NCI-H510A (cell line): ENCODE measurements around the gene DPP7.
A peak's percentile ranks its signal among the peaks of the same experiment; 100 is the strongest.

Experiments
- DNase-seq: peaks from one replicate; lab custom pipeline; 2025; lab: John Stamatoyannopoulos, UW

The DPP7 gene

DNA sequence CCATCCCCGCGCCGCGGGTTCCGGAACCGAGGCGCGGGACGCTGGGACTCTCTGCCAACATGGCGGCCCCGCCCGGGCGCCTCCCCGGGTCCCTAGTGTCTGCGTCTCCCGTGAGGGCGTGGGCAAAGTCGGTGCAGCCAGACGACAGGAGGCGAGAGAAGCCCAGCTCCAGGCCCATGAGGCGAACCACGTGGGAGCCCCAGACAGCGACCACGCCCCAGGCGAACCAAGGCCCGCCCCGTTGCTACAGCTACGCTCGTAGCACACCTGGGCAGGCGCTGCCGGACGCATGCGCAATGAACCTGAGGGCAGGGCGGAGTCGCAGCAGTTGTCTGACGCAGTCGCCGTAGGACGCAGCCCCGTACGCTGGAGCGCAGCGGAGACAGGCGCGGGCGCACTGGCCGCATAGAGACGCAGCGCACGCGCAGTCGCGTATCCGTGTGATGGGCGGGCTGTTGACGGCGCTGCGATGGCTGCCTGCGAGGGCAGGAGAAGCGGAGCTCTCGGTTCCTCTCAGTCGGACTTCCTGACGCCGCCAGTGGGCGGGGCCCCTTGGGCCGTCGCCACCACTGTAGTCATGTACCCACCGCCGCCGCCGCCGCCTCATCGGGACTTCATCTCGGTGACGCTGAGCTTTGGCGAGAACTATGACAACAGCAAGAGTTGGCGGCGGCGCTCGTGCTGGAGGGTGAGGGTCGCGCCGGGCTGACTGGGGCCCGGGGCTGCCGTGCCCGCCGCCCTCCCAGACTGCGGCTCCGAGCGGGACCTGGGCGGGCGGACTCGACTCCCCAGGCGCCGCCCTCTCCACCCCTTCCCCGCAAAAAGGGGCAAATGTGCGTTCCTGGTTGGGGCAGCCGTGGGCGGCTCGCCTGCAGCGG lies 27.8 kb downstream of the DPP7 start, which contains the start of gene MAN1B1:
Gene MAN1B1 (plus strand): TSS at position 455 of the 878 bp plus-strand sequence. CDS start 15 bp downstream, at position 470.
- DNase-seq: peak; percentile 96

DNA sequence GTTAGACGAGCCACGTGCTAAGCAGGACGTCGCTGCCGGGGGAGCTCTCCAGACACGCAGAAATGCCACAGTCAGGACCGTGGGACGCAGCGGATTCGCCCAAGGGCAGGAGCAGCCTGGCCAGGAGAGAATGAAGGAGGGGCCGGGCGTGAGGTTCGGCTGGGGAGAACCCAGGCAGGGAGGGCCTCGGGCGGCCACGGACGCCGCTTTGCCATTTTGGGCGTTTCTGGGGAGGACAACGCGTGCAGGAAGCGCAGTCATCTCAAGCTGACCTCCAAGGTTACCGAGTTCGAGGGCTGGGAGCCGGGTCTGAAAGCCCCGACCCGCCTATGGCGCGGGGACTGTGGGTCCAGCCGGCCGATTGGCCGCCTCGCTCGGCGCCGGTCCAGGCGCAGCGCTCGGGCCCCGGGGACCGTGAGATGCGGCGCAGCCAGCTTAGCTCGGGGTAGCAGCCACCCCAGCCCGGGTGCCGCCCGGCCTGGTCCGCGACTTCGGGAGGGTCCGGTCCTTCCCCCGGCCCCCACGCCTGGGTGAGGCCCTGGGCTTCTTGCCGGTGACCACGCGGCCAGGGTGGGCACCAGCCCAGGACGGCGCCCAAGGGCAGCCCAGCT lies 28.5 kb downstream of the DPP7 start:
- no peak for DNase-seq

DNA sequence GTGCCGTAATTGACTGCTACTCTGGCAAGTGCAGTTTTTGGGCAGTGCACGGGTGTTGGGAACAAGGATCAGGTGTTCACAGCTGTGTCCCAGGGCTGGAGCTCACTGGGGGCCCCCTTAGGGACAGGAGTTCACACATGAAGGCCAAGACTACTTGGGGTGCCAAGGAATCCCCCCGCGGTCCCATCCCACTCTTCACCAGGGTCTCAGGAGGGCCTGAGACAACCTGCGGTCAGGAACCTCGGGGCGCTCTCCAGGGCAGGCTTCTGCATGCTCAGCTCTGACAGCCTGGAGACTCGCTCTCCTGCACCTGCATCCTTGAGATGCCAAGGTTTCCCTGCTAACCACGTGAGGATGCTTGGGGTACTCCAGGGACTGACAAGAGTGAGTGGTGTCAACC lies 30.0 kb downstream of the DPP7 start:
- DNase-seq: no peak

DNA sequence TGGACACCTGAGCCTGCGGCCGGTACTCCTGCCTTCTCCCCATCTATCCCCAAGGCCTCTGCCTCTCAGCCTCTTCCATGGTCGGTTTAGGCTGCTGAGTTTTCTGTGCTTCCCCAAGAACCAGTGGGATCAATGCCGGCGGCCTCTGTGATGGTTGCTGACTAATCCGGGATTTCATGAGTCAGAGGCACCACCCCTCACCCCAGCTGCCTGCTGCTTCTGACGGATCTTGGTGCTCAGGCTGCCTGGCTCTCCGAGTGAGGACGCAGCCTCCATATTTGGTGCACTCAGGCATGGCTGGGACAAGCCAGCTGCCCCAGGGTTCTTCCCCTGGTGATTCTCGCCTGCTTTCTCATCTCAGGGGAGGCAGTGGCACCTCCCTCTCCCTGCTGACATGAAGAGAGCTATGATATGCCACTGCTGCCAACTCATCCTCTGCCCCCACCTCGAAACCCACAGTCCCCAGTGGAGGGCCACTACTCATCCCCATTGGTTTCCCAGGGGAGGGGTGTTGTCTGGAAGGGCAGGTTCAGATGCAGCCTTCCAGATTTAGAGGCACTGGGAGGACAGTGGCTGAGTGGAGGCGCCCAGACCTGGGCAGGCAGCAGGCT lies 31.0 kb downstream of the DPP7 start:
- no peak for DNase-seq

DNA sequence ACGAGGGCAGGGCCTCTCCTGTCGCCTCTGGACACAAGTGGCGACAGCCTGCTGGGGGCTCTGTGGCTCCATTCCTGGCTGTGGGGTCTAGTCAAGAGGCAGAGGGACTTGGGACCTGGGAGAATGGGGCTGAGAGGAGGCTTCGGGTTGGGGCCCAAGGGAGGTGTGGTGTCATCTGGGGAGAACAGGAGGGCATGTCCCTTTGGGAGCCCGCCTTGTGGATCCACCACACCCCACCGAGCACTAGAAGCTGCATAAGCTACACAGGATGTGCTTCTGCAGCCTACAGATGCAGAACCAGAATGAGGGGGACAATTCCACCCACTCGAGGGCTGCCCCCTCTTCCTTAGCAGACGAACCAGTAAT lies 31.6 kb downstream of the DPP7 start:
- no peak for DNase-seq

DNA sequence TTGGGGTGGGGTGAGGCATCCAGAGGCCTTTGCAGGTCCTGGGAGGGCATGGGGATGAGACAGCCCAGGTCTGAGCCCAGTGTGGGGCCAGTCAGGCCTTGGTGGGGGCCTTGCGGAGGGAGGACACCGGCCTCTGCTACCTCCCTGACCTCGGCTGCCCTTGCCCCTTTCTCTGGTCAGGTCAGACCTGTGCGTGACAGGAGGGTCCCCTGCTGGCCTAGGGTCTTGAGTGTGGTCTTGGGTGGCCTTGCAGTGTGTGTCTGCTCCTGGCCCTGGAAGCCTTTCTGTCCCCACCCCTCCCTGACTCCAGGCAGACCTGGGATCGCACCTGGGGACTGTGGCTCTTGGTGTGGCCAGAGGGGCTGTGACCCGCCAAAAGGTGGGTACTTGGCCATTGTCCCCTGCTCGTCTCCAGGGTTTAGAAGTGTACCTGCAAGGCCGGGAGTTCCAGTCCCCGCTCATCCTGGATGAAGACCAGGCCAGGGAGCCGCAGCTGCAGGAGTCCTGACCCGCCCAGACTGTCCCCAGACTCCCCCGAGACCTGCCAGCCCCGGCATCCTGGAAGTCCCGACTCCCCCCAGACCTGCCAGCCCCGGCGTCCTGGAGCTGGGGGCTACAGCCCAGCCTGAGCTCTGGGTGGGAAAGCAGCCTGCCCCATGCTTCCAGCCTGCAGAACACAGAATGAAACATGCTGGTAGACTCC lies 32.2 kb downstream of the DPP7 start:
- DNase-seq: no peak

DNA sequence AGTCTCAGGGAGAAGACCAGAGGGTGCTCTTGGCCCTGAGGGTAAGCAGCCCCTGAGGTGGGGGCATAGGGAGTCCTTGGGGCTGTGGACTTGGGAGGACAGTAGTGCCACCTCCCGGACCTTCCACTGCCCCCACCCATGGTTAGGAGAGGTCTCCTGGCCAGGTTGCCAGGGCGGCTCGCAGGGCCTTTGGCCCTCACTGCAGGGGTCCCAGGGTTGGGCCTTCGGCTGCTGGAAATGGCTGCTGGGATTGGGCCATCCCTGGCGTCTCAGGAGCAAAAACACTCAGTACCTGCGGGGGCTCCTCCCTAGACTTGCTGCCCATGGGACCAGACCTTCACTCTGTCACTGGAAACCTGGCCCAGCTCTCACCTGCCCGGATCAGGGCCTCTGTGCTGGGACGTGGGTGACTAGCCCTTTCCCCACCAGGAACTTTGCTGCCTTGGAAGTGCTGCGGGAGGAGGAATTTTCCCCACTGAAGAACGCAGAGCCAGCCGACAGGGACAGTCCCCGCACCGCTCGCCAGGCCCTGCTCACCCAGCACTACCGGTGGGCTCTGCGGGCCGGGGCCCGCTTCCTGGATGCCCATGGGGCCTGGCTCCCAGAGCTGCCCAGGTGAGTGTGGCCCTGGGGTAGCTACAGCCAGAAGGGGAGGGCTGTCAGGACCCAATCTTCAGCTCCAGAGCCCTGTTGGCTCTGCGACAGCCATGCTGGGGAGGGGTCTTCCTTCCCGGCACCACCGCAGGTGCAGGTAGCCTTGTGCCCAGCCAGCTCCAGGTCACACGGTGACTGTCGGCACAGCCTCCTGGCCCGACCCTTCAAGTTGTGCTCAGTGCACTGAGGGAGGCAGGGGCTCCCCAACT lies 34.0 kb downstream of the DPP7 start:
- no peak for DNase-seq

DNA sequence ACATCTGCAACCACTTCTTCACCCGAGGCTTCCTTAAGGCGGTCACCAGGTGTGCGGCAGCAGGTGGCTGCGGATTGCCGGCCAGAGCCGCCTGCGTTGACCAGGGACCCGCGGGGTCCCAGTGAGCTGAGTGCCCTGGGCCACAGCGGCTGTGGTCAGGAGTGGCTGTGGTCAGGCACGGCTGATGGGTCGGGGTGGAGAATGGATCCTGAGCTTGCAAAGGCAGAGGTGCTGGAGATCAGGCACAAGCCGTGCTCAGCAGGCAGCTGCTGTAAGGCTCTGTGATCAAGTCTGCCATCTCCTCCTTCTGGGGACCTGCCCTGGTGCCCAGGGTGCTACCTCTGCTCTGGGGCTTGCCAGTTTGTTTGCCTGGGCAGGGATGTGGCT lies 35.1 kb downstream of the DPP7 start:
- no peak for DNase-seq

DNA sequence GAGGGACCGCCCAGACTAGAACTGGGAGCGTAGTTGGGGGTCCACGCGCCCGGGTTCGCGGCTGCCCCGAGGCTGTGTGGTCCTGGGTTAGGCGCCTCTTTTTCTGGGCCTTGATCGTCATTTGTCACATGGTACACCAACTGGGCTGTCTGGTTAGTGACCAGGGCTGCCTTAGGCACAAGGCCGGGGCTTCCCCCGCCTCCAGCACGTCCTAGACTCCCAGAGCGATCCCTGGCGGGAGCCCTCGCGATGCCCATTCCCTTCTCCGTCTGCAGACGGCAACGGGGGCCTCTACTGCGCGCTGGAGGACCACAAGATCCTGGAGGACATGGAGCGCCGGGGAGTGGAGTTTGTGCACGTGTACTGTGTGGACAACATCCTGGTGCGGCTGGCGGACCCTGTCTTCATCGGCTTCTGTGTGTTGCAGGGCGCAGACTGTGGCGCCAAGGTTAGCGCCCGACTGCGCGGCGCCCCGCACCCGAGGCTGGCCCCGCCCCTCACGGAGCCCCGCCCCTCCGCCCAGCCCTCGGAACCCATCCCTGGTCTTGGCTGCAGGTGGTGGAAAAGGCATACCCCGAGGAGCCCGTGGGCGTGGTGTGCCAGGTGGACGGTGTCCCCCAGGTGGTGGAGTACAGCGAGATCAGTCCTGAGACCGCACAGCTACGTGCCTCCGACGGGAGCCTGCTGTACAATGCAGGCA lies 35.7 kb downstream of the DPP7 start:
- DNase-seq: no peak

DNA sequence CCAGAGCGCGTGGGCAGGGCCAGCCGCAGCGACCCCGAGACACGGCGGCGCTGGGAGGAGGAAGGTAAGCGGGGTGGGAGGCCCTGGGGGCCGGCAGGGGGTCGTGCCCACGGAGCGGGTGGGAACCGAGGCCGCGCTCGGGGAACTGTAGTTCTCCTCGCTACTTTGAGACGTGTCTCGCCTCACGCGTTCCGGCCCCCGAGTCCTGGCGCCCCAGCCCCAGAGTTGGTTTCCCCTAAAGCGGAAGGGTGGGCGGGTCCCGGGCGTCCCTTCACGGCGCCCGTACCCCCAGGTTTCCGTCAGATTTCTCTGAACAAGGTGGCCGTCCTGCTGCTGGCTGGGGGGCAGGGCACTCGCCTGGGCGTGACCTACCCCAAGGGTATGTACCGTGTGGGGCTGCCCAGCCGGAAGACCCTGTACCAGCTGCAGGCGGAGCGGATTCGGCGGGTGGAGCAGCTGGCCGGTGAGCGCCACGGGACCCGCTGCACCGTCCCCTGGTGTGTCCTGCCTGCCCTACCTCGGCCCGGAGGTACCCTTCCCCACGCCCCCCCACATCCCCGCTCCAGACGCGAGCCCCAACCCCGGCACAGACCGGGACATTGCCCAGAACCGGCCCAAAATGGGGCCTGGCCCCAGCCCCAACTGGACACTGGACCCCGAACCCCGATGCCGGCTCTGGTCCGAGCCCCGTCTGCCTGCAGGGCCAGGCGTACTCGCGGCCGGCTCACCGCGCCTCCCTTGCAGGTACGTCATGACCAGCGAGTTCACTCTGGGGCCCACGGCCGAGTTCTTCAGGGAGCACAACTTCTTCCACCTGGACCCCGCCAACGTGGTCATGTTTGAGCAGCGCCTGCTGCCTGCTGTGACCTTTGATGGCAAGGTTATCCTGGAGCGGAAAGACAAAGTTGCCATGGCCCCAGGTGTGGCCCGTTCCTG lies 36.5 kb downstream of the DPP7 start:
- DNase-seq: no peak

DNA sequence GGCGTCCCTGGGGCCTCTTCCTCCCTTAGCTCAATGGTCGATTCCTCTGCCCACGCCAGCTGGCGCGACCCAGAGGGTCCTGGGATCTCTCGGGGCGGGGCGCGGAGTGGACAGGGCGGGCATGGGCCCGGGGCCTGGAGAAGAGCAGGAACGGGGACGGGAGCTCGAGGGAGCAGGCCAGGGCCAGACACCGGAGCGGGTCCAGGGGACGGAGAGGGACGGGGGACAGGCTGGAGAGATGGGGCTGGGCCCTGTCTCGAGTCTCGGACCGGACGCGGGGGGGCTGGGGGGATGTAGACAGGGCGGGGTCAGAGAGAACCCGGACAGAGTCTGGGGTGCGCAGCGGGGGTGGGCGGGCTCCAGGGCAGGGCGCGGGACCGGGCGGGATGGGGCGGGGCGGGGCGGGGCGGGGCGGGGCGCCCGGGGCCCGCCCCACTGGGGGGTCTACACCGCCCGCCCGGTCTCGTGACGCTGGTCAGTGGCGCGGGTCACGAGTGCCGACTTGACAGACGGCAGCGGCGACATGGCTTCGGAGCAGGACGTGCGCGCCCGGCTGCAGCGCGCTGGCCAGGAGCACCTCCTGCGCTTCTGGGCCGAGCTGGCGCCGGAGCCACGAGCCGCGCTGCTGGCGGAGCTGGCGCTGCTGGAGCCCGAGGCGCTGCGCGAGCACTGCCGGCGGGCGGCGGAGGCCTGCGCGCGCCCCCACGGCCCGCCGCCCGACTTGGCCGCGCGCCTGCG lies 37.4 kb downstream of the DPP7 start, which contains the start of gene UAP1L1:
Gene UAP1L1 (plus strand): TSS at position 508 of the 738 bp plus-strand sequence. CDS start 16 bp downstream, at position 524.
- no peak for DNase-seq

DNA sequence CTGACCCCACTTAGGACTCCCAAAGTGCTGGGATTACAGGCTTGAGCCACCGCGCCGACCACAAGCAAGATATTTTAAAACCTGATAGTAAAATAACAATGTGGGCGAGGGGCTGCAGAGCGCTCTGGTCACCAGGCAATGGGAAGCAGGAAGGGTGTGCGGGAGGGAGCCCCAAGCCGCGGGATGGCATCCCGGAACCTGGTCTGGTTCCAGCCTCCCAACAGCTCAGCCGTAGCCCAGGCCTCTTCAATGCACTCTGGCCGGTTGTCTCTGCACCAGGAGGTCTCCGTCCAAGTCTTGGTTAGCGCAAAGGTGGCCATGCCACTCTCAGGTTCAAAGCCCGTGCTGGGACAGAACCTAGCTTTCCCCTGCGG lies 37.9 kb downstream of the DPP7 start:
- no peak for DNase-seq

DNA sequence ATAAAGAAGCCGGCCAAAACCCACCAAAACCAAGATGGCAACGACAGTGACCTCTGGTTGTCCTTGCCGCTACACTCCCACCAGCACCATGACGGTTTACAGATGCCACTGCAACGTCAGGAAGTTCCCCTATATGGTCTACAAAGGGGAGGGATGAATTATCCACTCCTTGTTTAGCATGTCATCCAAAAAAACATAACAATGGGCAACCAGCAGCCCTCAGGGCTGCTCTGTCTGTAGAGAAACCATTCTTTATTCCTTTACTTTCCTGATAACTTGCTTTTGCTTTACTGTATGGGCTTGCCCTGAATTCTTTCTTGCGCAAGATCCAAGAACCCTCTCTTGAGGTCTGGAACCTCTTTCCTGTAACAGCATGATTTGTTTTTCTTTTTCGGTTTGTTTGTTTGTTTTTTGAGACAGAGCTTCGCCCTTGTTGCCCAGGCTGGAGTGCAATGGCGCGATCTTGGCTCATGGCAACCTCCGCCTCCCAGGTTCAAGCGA lies 39.2 kb downstream of the DPP7 start:
- no peak for DNase-seq

DNA sequence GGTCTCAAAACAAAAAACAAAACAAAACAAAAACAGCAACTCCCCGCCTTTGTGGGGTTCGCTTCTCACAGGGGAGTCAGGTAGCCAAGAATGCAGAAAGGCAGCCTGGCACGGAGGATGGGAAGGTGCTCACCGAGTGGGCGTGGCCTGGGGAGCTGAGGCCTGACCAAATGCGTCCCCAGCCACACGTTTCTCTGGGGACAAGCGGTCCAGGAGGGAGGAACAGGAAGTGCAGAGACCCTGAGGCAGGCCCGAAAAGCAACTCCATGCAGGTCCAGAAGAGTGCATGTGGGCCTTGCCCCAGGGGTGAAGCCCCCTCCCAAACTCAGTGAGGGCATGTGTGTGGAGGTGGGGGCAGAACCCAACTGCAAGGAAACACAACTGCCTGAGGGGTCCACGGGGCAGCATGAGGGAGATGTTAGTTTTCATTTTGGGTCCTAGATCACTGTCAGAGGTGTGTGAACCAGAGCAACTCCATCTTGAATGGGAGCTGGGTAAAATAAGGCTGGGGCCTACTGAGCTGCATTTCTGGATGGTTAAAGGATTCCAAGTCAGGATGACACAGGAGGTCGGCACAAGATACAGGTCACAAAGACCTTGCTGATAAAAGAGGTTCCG lies 39.8 kb downstream of the DPP7 start:
- DNase-seq: no peak

DNA sequence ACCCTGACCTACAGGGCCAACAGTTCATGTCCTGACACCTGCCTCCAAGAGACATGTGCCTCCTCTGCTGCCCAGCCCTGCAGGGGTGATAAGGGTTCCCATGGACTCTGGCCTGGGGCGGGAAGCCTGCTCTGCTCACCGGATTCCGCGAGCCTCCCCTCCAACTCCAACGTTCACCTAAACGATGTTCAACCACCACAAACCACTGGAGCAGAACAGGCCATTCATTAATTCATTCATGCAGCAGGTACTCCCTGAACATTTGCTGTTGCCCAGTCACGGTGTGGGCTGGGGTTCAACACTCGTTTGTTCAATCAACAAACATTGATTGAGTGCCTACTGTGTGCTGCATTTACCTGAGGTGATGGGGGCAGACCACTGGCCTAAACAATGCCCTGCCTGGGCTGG lies 40.5 kb downstream of the DPP7 start:
- DNase-seq: no peak

DNA sequence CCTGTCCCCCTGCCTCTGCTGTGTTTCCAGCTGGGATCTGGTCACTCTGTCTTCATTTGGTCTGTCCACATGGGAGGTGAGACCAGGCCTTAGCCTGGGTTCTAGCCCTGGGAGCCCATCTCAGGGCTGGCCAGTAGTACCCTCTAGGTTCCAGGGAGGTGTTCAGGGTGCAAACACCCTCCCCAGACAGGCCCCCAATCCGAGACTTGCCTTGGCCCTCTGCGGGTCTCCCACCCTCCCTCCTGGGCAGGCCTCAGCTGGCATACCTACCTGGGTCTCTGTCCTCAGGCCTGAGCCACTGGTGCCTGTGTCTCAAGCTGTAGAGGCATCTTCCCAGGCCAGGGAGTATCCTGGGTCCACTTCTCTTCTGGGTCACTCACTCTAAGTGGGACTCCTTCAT lies 43.3 kb downstream of the DPP7 start:
- no peak for DNase-seq

DNA sequence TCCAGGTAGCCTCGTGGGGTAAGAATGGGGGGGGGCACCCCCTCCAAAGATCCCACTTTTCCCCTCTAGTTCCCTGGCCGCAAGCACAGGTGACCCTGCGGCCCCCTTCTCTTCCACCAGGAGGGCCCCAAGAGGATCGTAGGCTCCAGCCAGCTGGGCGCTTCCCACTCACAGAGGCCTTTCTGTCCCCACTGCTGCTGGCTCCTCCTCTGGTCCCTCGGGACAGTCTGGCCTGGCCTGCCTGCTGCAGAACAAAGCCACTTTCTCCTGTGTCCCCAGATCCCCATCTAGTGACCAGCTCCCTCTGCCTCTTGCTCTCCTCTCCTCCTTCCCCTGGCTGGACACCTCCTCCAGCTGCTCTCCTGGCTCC lies 43.6 kb downstream of the DPP7 start:
- DNase-seq: no peak

DNA sequence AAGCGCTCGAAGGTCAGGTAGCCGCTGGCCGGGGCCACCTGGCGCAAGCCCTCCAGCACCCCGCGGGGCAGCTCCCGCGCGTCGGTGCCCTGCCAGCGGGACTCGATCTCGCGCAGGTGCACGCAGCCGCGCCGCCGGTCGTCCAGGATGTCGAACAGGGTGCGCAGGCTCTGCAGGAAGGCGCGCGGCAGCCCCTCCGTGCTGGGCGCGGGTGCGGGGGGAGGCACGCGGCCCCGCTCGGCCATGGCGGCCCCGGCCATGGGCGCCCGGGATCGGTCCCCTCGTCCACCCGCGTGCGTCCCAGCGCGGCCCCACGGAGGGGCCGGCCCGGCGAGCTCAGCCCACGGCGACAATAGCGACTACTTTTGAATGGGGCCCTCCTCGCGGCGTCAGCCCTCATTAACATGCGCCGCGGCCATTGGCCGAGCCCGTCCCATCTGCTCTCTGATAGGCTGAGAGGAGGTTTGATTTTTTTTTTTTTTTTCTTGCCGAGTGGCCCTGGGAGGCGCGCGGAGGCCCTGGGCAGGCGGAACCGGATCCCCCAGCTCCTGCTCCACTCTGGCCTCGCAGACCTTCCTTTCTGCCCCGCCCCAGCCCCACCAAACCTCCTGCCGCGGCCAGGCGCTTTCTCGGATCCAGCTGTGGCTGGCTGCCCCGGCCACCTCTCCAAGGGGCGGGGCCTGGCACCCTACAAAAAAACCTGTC lies 44.2 kb downstream of the DPP7 start, which contains the start of gene SAPCD2:
Gene SAPCD2 (minus strand): TSS at position 357 of the 705 bp plus-strand sequence. CDS start 97 bp downstream, at position 260.
- DNase-seq: peak; percentile 93
